SK-N-SH (cell line): ENCODE results near the gene CXorf49. TPM values are rescaled to one million over a fixed set of nuclear protein-coding genes. Genes with fewer than 3 reads are reported as not detected.
"Not testable (repeated sequence)": the region's sequence is repeated elsewhere in the genome, so short reads cannot be mapped to it uniquely, and the experiment has no call there.

Experiments
- CTCF ChIA-PET: fragments of 300-600, 350-600 bp; formaldehyde crosslinking; extraction: SDS; loops from one replicate; lab custom pipeline; 2021; lab: Yijun Ruan, JAX
- POLR2A ChIA-PET: fragments of 350-600 bp; sonication (Branson Sonifier 250); formaldehyde crosslinking; extraction: SDS; loops from one replicate; lab custom pipeline; 2020; ENCODE audit warnings: antibody characterized with exemption, inconsistent platforms; lab: Yijun Ruan, JAX
- DNase-seq: peaks from one replicate; pipeline ENCODE4 v3.0.0; 2012
- H2AFZ ChIP-seq: fragments of 200-600 bp; sonication (generic); 2 replicates; pipeline ENCODE4 v1.8.1; 2016; ENCODE audit warnings: antibody characterized with exemption, mild to moderate bottlenecking, low read depth
- H3F3A ChIP-seq: fragments of 200-600 bp; sonication (generic); replicated peaks from 2 replicates; pipeline ENCODE3; 2016; ENCODE audit warnings: antibody characterized with exemption, mild to moderate bottlenecking; ENCODE audit not compliant: insufficient read depth
- H3K27ac ChIP-seq, 2 experiments: fragments of 200-500 bp in 1 of 2; fragments of 200-600 bp in 1 of 2; sonication (Bioruptor generic) in 1 of 2; sonication (generic), shearing (Covaris generic) in 1 of 2; 2 replicates each; pipeline versions ENCODE4 v1.5.1 to v1.6.1; 2014 to 2016; ENCODE audit warnings: low read depth in 2 of 2, inconsistent platforms in 1 of 2, low read length in 1 of 2, mild to moderate bottlenecking in 1 of 2, mixed read lengths in 1 of 2
- H3K27me3 ChIP-seq: fragments of 200-600 bp; sonication (generic), shearing (Covaris generic); 2 replicates; pipeline ENCODE4 v1.6.1; 2016; ENCODE audit warnings: mixed run types; ENCODE audit not compliant: insufficient read depth
- H3K36me3 ChIP-seq, 2 experiments: fragments of 200-500 bp in 1 of 2; fragments of 200-600 bp in 1 of 2; sonication (Bioruptor generic) in 1 of 2; sonication (generic) in 1 of 2; replicated peaks in 1 of 2; 2 replicates each; pipeline versions ENCODE3 to v1.5.1; 2014 to 2016; ENCODE audit warnings: low read length in 1 of 2, mild to moderate bottlenecking in 1 of 2; ENCODE audit not compliant: insufficient read depth in 2 of 2, control insufficient read depth in 1 of 2
- H3K4me1 ChIP-seq, 2 experiments: fragments of 200-500 bp in 1 of 2; fragments of 200-600 bp in 1 of 2; sonication (Bioruptor generic) in 1 of 2; sonication (generic), shearing (Covaris generic) in 1 of 2; 2 replicates each; pipeline versions ENCODE4 v1.5.1 to v1.6.1; 2014 to 2016; ENCODE audit warnings: low read depth in 1 of 2, low read length in 1 of 2, mixed run types in 1 of 2; ENCODE audit not compliant: insufficient read depth in 2 of 2, control insufficient read depth in 1 of 2
- H3K4me2 ChIP-seq: fragments of 200-600 bp; sonication (generic), shearing (Covaris generic); 2 replicates; pipeline ENCODE4 v1.6.1; 2017; ENCODE audit warnings: mixed run types
- H3K4me3 ChIP-seq, 2 experiments: fragments of 200-500 bp in 1 of 2; fragments of 200-600 bp in 1 of 2; sonication (Bioruptor generic) in 1 of 2; sonication (generic), shearing (Covaris generic) in 1 of 2; 2 replicates each; pipeline versions ENCODE4 v1.5.1 to v1.8.1; 2014 to 2016; ENCODE audit warnings: low read depth in 2 of 2, inconsistent platforms in 1 of 2, low read length in 1 of 2, mild to moderate bottlenecking in 1 of 2, mixed read lengths in 1 of 2, moderate library complexity in 1 of 2
- H3K79me2 ChIP-seq: fragments of 200-600 bp; sonication (generic); 2 replicates; pipeline ENCODE4 v1.8.1; 2017; ENCODE audit warnings: mild to moderate bottlenecking; ENCODE audit not compliant: insufficient read depth
- H3K9ac ChIP-seq: fragments of 200-600 bp; sonication (generic); 2 replicates; pipeline ENCODE4 v1.6.1; 2017; ENCODE audit warnings: mixed run types
- H3K9me2 ChIP-seq: fragments of 200-600 bp; sonication (generic); 2 replicates; pipeline ENCODE4 v1.6.1; 2017; ENCODE audit warnings: mixed run types
- H3K9me3 ChIP-seq: fragments of 200-600 bp; sonication (generic); 2 replicates; pipeline ENCODE4 v1.6.1; 2017; ENCODE audit warnings: mixed run types, mild to moderate bottlenecking, moderate library complexity
- H4K20me1 ChIP-seq: fragments of 200-600 bp; sonication (generic); 2 replicates; pipeline ENCODE4 v1.6.1; 2017; ENCODE audit warnings: mild to moderate bottlenecking, mixed run types; ENCODE audit not compliant: insufficient read depth
- EZH2phosphoT487 ChIP-seq: fragments of 200-600 bp; sonication (generic); IDR thresholded peaks from 2 replicates; pipeline ENCODE4 v1.6.1; 2017; ENCODE audit warnings: low read depth, mixed run types, mild to moderate bottlenecking, antibody characterized with exemption, moderate library complexity, borderline replicate concordance
- GATA2 ChIP-seq: sonication (generic); formaldehyde crosslinking; IDR thresholded peaks from 2 replicates; pipeline ENCODE4 v1.5.0; 2020; ENCODE audit warnings: mild to moderate bottlenecking, missing genetic modification reagents
- NFIC ChIP-seq: IDR thresholded peaks from 2 replicates; pipeline ENCODE4 v1.4.0; 2012; ENCODE audit warnings: borderline replicate concordance
- RXRA ChIP-seq: IDR thresholded peaks from 2 replicates; pipeline ENCODE4 v1.4.0; 2012; ENCODE audit warnings: low read depth, mild to moderate bottlenecking, borderline replicate concordance
- SMC3 ChIP-seq: IDR thresholded peaks from 2 replicates; pipeline ENCODE4 v1.6.1; 2012; ENCODE audit warnings: low read depth, low read length, improper control_type of control experiment
- TEAD4 ChIP-seq: IDR thresholded peaks from 2 replicates; pipeline ENCODE4 v1.4.0; 2012; ENCODE audit warnings: mild to moderate bottlenecking, borderline replicate concordance; ENCODE audit not compliant: insufficient read depth
- WGBS: methylation state at CpG from one replicate; pipeline ENCODE4 v1.1.6; 2017; ENCODE audit warnings: low lambda C conversion rate; 5-methylcytosine and 5-hydroxymethylcytosine counted together
- polyA plus RNA-seq, 3 experiments: library from polyadenylated mRNA; depleted of rRNA; stranded (reverse); fragments of >200 nt; gene quantifications; 2 replicates each; pipeline ENCODE4 v1.2.3, GENCODE V29; 2012
- TF ChIP-seq, protein P1 (sequence below): IDR thresholded peaks from 2 replicates; pipeline ENCODE4 v1.4.0; 2012; ENCODE audit warnings: low read depth, borderline replicate concordance
- TF ChIP-seq, protein P2 (sequence below): fragments of 200-600 bp; sonication (generic); IDR thresholded peaks from 2 replicates; pipeline ENCODE4 v1.6.1; 2017; ENCODE audit warnings: antibody characterized with exemption, mild to moderate bottlenecking, moderate library complexity
- TF ChIP-seq, protein P3 (sequence below): IDR thresholded peaks from 2 replicates; pipeline ENCODE4 v1.6.1; 2012; ENCODE audit warnings: mild to moderate bottlenecking, low read depth, low read length, moderate library complexity

Gene CXorf49
- polyA plus RNA-seq, 1 of the 3 experiments (the other 2 are of a cell fraction): not detected

DNA sequence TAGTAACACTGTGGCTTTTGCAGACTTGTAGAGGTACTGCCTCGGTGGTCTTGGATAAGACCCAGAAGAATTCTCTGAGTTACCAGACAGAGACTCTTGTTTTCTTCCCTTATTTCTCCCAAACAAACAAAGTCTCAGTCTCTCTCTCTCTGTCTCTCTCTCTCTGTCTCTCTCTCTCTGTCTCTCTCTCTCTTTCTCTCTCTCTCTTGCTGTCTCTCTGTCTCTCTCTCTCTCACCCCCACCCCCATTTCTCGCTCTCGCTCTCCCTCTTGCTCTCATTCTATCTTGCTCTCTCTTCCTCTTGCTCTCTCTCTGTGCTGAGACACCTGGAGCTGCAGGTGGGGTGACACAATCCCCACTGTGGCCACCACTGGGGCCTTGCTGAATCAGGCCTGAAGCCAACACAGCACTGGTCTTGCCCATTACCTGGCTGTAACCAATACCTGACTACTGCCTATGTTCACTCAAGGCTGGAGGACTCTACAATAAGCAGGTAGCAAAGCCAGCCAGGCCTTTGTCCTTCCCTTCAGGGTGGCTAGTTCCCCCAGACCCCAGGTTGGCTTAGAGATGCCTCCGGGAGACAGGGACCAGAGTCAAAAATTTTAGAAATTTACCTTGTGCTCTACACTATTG, 38.4 kb downstream of the CXorf49 start:
- Histone ChIP-seq H4K20me1 (no peaks in the 10 kb centered on the region), H3K4me1 (no peaks in the 10 kb centered on the region), H3F3A (no peaks in the 10 kb centered on the region), H2AFZ (no peak overlapping the region), H3K36me3 (no peaks in the 10 kb centered on the region), H3K9me2 (no peaks in the 10 kb centered on the region), H3K79me2 (no peaks in the 10 kb centered on the region), H3K4me3 (no peak overlapping the region), H3K4me2 (no peak overlapping the region), H3K27me3 (no peaks in the 10 kb centered on the region; the same call in 1 of the 2 replicates), H3K27ac (no peak overlapping the region), H3K9me3 (no peaks in the 10 kb centered on the region), H3K9ac (no peak overlapping the region)
- TF ChIP-seq TEAD4 (no peak), SMC3 (no peak), RXRA (no peak), EZH2phosphoT487 (no peak), NFIC (no peak), GATA2 (CRISPR knock-in tag) (no peak)
- TF ChIP-seq, protein P1, sequence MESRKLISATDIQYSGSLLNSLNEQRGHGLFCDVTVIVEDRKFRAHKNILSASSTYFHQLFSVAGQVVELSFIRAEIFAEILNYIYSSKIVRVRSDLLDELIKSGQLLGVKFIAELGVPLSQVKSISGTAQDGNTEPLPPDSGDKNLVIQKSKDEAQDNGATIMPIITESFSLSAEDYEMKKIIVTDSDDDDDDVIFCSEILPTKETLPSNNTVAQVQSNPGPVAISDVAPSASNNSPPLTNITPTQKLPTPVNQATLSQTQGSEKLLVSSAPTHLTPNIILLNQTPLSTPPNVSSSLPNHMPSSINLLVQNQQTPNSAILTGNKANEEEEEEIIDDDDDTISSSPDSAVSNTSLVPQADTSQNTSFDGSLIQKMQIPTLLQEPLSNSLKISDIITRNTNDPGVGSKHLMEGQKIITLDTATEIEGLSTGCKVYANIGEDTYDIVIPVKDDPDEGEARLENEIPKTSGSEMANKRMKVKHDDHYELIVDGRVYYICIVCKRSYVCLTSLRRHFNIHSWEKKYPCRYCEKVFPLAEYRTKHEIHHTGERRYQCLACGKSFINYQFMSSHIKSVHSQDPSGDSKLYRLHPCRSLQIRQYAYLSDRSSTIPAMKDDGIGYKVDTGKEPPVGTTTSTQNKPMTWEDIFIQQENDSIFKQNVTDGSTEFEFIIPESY: no peak
- TF ChIP-seq, protein P2, sequence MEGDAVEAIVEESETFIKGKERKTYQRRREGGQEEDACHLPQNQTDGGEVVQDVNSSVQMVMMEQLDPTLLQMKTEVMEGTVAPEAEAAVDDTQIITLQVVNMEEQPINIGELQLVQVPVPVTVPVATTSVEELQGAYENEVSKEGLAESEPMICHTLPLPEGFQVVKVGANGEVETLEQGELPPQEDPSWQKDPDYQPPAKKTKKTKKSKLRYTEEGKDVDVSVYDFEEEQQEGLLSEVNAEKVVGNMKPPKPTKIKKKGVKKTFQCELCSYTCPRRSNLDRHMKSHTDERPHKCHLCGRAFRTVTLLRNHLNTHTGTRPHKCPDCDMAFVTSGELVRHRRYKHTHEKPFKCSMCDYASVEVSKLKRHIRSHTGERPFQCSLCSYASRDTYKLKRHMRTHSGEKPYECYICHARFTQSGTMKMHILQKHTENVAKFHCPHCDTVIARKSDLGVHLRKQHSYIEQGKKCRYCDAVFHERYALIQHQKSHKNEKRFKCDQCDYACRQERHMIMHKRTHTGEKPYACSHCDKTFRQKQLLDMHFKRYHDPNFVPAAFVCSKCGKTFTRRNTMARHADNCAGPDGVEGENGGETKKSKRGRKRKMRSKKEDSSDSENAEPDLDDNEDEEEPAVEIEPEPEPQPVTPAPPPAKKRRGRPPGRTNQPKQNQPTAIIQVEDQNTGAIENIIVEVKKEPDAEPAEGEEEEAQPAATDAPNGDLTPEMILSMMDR: no peak
- TF ChIP-seq, protein P3, sequence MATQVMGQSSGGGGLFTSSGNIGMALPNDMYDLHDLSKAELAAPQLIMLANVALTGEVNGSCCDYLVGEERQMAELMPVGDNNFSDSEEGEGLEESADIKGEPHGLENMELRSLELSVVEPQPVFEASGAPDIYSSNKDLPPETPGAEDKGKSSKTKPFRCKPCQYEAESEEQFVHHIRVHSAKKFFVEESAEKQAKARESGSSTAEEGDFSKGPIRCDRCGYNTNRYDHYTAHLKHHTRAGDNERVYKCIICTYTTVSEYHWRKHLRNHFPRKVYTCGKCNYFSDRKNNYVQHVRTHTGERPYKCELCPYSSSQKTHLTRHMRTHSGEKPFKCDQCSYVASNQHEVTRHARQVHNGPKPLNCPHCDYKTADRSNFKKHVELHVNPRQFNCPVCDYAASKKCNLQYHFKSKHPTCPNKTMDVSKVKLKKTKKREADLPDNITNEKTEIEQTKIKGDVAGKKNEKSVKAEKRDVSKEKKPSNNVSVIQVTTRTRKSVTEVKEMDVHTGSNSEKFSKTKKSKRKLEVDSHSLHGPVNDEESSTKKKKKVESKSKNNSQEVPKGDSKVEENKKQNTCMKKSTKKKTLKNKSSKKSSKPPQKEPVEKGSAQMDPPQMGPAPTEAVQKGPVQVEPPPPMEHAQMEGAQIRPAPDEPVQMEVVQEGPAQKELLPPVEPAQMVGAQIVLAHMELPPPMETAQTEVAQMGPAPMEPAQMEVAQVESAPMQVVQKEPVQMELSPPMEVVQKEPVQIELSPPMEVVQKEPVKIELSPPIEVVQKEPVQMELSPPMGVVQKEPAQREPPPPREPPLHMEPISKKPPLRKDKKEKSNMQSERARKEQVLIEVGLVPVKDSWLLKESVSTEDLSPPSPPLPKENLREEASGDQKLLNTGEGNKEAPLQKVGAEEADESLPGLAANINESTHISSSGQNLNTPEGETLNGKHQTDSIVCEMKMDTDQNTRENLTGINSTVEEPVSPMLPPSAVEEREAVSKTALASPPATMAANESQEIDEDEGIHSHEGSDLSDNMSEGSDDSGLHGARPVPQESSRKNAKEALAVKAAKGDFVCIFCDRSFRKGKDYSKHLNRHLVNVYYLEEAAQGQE: no peak
- WGBS: 17% methylated on average over 4 of the region's 4 CpGs
- ChIA-PET CTCF (no interaction called here), POLR2A (no interaction called here)
- DNase-seq: no peak

DNA sequence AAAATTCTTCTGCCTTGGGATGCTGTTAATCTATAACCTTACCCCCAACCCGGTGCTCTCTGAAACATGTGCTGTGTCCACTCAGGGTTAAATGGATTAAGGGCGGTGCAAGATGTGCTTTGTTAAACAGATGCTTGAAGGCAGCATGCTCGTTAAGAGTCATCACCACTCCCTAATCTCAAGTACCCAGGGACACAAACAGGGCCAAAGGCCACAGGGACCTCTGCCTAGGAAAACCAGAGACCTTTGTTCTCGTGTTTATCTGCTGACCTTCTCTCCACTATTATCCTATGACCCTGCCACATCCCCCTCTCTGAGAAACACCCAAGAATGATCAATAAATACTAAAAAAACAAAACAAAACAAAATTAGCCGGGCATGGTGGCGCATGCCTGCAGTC, 40.9 kb downstream of the CXorf49 start:
- H3K9me2 ChIP-seq, POLR2A ChIA-PET, H3K36me3 ChIP-seq, H3K9me3 ChIP-seq, H3K27me3 ChIP-seq, H2AFZ ChIP-seq, H4K20me1 ChIP-seq, H3K4me1 ChIP-seq, H3K9ac ChIP-seq, CTCF ChIA-PET, H3K4me3 ChIP-seq, H3F3A ChIP-seq, H3K79me2 ChIP-seq, H3K27ac ChIP-seq, H3K4me2 ChIP-seq, DNase-seq: not testable (repeated sequence)
- WGBS: 5% methylated on average over 5 of the region's 6 CpGs

DNA sequence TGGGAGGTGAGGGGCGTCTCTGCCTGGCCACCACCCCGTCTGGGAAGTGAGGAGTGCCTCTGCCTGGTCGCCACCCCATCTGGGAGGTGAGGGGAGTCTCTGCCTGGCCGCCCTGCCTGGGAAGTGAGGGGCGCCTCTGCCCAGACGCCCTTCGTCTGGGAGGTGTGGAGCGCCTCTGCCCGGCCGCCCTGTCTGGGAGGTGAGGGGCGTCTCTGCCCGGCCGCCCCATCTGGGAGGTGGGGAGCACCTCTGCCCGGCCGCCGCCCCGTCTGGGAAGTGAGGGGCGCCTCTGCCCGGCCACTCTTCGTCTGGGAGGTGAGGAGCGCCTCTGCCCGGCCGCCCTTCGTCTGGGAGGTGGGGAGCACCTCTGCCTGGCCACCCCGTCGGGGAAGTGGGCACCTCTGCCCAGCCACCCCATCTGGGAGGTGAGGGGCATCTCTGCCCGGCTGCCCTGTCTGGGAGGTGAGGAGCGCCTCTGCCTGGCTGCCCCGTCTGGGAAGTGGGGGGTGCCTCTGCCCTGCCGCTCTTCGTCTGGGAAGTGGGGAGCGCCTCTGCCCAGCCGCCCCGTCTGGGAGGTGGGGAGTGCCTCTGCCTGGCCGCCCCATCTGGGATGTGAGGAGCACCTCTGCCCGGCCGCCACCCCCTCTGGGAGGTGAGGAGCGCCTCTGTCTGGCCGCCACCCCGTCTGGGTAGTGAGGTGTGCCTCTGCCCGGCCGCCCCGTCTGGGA, 41.9 kb downstream of the CXorf49 start:
- H3K9me2 ChIP-seq, POLR2A ChIA-PET, H2AFZ ChIP-seq, H3K36me3 ChIP-seq, H3F3A ChIP-seq, H3K4me3 ChIP-seq, DNase-seq, H3K9ac ChIP-seq, H4K20me1 ChIP-seq, H3K4me2 ChIP-seq, CTCF ChIA-PET, H3K9me3 ChIP-seq, H3K79me2 ChIP-seq, H3K4me1 ChIP-seq, H3K27ac ChIP-seq: not testable (repeated sequence)
- WGBS: 67% methylated on average over 9 of the region's 43 CpGs
- peaks cover 14% of the 10 kb centered on the region; the same call in 1 of the 2 replicates for H3K27me3 ChIP-seq
